DND-41 (cell line): ENCODE measurements around the gene CDO1.

Experiments used
- EZH2 ChIP-seq: IDR thresholded peaks from 3 replicates; pipeline ENCODE4 v1.6.1; 2012; ENCODE audit warnings: borderline replicate concordance, low read depth, mild to moderate bottlenecking, moderate library complexity, low read length, inconsistent platforms; ENCODE audit not compliant: severe bottlenecking
- TF ChIP-seq, protein P1 (sequence below): IDR thresholded peaks from 2 replicates; pipeline ENCODE4 v1.5.1; 2012; ENCODE audit warnings: borderline replicate concordance, low read length, moderate library complexity, mild to moderate bottlenecking; ENCODE audit not compliant: poor library complexity, severe bottlenecking; ENCODE audit errors: extremely low read depth

DNA sequence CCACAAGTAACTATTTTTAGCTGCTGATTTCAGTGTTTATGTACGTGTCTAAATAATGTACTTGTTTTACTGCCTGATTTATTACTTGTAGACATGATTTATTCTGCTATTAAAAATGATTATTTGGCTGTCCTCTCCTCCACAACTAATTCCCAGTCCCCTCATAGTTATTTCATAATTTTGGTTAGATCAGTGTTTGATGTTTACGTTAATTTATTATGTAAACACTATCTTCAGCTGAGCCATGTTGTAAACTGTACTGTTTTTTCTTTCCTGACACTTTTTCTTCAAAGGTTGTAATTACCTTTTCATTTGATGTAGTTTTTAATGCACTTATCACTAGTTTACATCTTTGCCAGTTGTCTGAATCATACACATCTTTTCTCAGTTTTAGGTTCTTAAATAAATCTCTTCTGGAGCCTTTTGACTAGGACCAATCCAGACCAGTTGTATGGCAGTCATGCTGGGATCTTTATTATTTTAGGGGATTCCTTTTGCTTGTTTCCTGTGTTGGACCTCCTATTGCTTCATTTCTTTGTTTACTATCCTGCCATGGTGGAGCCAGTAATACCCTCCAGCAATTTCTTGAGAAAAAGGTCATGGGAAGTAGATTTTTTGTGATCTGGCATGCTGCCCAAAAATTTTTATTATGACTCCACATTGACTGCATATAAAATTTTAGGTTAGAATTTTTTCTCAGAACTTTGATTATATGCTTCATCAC, 41.3 kb upstream of the CDO1 start:
- TF ChIP-seq, protein P1, sequence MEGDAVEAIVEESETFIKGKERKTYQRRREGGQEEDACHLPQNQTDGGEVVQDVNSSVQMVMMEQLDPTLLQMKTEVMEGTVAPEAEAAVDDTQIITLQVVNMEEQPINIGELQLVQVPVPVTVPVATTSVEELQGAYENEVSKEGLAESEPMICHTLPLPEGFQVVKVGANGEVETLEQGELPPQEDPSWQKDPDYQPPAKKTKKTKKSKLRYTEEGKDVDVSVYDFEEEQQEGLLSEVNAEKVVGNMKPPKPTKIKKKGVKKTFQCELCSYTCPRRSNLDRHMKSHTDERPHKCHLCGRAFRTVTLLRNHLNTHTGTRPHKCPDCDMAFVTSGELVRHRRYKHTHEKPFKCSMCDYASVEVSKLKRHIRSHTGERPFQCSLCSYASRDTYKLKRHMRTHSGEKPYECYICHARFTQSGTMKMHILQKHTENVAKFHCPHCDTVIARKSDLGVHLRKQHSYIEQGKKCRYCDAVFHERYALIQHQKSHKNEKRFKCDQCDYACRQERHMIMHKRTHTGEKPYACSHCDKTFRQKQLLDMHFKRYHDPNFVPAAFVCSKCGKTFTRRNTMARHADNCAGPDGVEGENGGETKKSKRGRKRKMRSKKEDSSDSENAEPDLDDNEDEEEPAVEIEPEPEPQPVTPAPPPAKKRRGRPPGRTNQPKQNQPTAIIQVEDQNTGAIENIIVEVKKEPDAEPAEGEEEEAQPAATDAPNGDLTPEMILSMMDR = no peak
- TF ChIP-seq EZH2 = no peak
